Spleen (tissue), 7 donors: Measurements from ENCODE around the gene CCDC90B.

Experiments used
- POLR2A ChIP-seq, 3 donors: fragments of 450-650 bp; IDR thresholded peaks; one replicate each; pipeline ENCODE4 v1.5.1; 2017; ENCODE audit warnings: antibody characterized with exemption in 3 of 3, mild to moderate bottlenecking in 1 of 3
- POLR2AphosphoS5 ChIP-seq, 3 donors: sonication (generic); formaldehyde crosslinking; IDR thresholded peaks; one replicate each; pipeline ENCODE4 v1.5.1; 2017; ENCODE audit warnings: antibody characterized with exemption in 3 of 3
- TF ChIP-seq, protein P1 (sequence below), 11 experiments: fragments of 200-600 bp in 7 of 11; fragments of 450-650 bp in 4 of 11; sonication (generic) in 4 of 11; IDR thresholded peaks in 8 of 11; conservative IDR thresholded peaks in 3 of 11; 1 replicate in 7 of 11; 2 replicates in 4 of 11; pipeline versions ENCODE4 v1.4.0 to v1.8.0; 2016 to 2021; ENCODE audit warnings: antibody characterized with exemption in 11 of 11, inconsistent platforms in 4 of 11, mild to moderate bottlenecking in 1 of 11
- donor health status: DM: no; HTN: no; CAD: no; lungs with moderate emphysema.
- donor health status: DM: no; HTN: no; CAD: no.
- donor health status: DM: no; HTN: no; CAD: no.

DNA sequence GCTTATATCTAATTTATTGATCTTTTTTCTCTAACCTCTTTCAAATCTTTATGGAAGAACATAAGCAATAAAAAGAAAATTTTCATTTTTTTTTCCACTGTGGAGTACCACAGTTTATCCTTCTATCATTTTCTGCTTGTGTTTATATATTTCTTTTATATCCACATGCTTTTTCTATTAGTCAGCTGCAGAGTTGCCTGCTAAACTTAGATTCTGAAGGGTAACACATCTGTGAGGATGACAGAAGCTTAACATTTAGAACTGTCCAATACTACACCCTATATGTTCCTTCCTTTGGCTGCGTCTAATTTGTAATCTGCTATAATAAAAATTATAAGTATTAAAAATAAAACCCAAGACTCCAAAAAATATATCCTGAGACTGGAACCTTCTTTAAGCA is 20.8 kb downstream of the CCDC90B start:
- no peak for TF ChIP-seq POLR2AphosphoS5 (IDR thresholded peaks at IDR 0.05)
- TF ChIP-seq, protein P1, sequence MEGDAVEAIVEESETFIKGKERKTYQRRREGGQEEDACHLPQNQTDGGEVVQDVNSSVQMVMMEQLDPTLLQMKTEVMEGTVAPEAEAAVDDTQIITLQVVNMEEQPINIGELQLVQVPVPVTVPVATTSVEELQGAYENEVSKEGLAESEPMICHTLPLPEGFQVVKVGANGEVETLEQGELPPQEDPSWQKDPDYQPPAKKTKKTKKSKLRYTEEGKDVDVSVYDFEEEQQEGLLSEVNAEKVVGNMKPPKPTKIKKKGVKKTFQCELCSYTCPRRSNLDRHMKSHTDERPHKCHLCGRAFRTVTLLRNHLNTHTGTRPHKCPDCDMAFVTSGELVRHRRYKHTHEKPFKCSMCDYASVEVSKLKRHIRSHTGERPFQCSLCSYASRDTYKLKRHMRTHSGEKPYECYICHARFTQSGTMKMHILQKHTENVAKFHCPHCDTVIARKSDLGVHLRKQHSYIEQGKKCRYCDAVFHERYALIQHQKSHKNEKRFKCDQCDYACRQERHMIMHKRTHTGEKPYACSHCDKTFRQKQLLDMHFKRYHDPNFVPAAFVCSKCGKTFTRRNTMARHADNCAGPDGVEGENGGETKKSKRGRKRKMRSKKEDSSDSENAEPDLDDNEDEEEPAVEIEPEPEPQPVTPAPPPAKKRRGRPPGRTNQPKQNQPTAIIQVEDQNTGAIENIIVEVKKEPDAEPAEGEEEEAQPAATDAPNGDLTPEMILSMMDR (IDR thresholded peaks at IDR 0.05 in 8 of 11, conservative IDR thresholded peaks at IDR 0.05 in 3 of 11) = no peak
- TF ChIP-seq POLR2A (IDR thresholded peaks at IDR 0.05) = no peak
